ENCODE data around the gene OMG. TPM values are rescaled to one million over a fixed set of nuclear protein-coding genes. Genes with fewer than 3 reads are reported as not detected.

OMG gene
- total RNA-seq, 2 donors from 2014 or later: not detected

GRCh38 chr17:31275116-31275515, 21.9 kb downstream of the OMG start:
- WGBS, 2 experiments (ENCODE audit: insufficient coverage in 1 of 2, insufficient read length in 1 of 2): no CpG with 5 or more reads among the region's 1 CpG
- Mint-ChIP-seq H3K9me3 (no peaks in the 10 kb centered on the region), H3K27ac (no peak overlapping the region), H3K36me3 (ENCODE audit: low read depth) (peaks cover 37% of the 10 kb centered on the region), H3K4me1 (no peaks in the 10 kb centered on the region), H3K27me3 (ENCODE audit: insufficient read depth) (no peaks in the 10 kb centered on the region), H3K4me3 (no peak overlapping the region)
- H3K27me3 ChIP-seq (ENCODE audit: control insufficient read depth, insufficient read depth, low read length, poor library complexity, severe bottlenecking): no peaks in the 10 kb centered on the region
- H3K4me1 ChIP-seq (ENCODE audit: control insufficient read depth, insufficient read depth, low read length): no peaks in the 10 kb centered on the region
- no peak for DNase-seq
- no peak overlapping the region for H3K9ac ChIP-seq (ENCODE audit: extremely low read depth, low read length, poor library complexity, severe bottlenecking)
- H3K27ac ChIP-seq (ENCODE audit: low read depth, low read length): no peak overlapping the region
- no peak overlapping the region for H3K4me3 ChIP-seq (ENCODE audit: low read length)
- TF ChIP-seq CTCF (conservative IDR thresholded peaks at IDR 0.05): no peak
- H3K36me3 ChIP-seq (ENCODE audit: control insufficient read depth, insufficient read depth, low read length): peaks cover 56% of the 10 kb centered on the region
- H3K9me3 ChIP-seq (ENCODE audit: control insufficient read depth, low read length): no peaks in the 10 kb centered on the region

GRCh38 chr17:31274252-31274651, 22.8 kb downstream of the OMG start:
- Mint-ChIP-seq H3K27ac (no peak overlapping the region), H3K36me3 (ENCODE audit: low read depth) (peaks cover 44% of the 10 kb centered on the region), H3K27me3 (ENCODE audit: insufficient read depth) (no peaks in the 10 kb centered on the region), H3K4me3 (no peak overlapping the region), H3K9me3 (no peaks in the 10 kb centered on the region), H3K4me1 (peaks cover 6% of the 10 kb centered on the region)
- TF ChIP-seq CTCF (conservative IDR thresholded peaks at IDR 0.05): no peak
- Histone ChIP-seq H3K4me3 (ENCODE audit: low read length) (no peak overlapping the region), H3K36me3 (ENCODE audit: control insufficient read depth, insufficient read depth, low read length) (peaks cover 63% of the 10 kb centered on the region), H3K27ac (ENCODE audit: low read depth, low read length) (no peak overlapping the region), H3K4me1 (ENCODE audit: control insufficient read depth, insufficient read depth, low read length) (no peaks in the 10 kb centered on the region), H3K9me3 (ENCODE audit: control insufficient read depth, low read length) (no peaks in the 10 kb centered on the region), H3K27me3 (ENCODE audit: control insufficient read depth, insufficient read depth, low read length, poor library complexity, severe bottlenecking) (no peaks in the 10 kb centered on the region), H3K9ac (ENCODE audit: extremely low read depth, low read length, poor library complexity, severe bottlenecking) (no peak overlapping the region)
- DNase-seq: no peak
- 83 to 100% methylated on average over 1 to 2 of the region's 2 CpGs for WGBS, 2 experiments (ENCODE audit: insufficient coverage in 1 of 2, insufficient read length in 1 of 2)

GRCh38 chr17:31273516-31273915, 23.5 kb downstream of the OMG start:
- Histone ChIP-seq H3K27me3 (ENCODE audit: control insufficient read depth, insufficient read depth, low read length, poor library complexity, severe bottlenecking) (no peaks in the 10 kb centered on the region), H3K9ac (ENCODE audit: extremely low read depth, low read length, poor library complexity, severe bottlenecking) (no peak overlapping the region), H3K4me1 (ENCODE audit: control insufficient read depth, insufficient read depth, low read length) (no peaks in the 10 kb centered on the region), H3K4me3 (ENCODE audit: low read length) (no peak overlapping the region), H3K27ac (ENCODE audit: low read depth, low read length) (no peak overlapping the region), H3K36me3 (ENCODE audit: control insufficient read depth, insufficient read depth, low read length) (peaks cover 67% of the 10 kb centered on the region), H3K9me3 (ENCODE audit: control insufficient read depth, low read length) (no peaks in the 10 kb centered on the region)
- Mint-ChIP-seq H3K27me3 (ENCODE audit: insufficient read depth) (no peaks in the 10 kb centered on the region), H3K36me3 (ENCODE audit: low read depth) (peaks cover 49% of the 10 kb centered on the region), H3K4me1 (peaks cover 10% of the 10 kb centered on the region), H3K27ac (no peak overlapping the region), H3K4me3 (no peak overlapping the region), H3K9me3 (no peaks in the 10 kb centered on the region)
- TF ChIP-seq CTCF (conservative IDR thresholded peaks at IDR 0.05): no peak
- no peak for DNase-seq
- 100% methylated on average over 1 of the region's 1 CpG; no CpG with 5 or more reads in 1 of the 2 experiments for WGBS, 2 experiments (ENCODE audit: insufficient coverage in 1 of 2, insufficient read length in 1 of 2)
